WI38 (cell line): Measurements from ENCODE around the gene DEPDC1.

Experiments
- H3K4me3 ChIP-seq: 2 replicates; pipeline ENCODE4 v1.5.1; 2011; ENCODE audit warnings: low read depth, mild to moderate bottlenecking, control low read depth, low read length
- CTCF ChIP-seq: IDR thresholded peaks from 2 replicates; pipeline ENCODE4 v1.5.1; 2012; ENCODE audit warnings: low read depth, mild to moderate bottlenecking, control low read depth, low read length

DEPDC1 gene

GRCh38 chr1:68454534-68454933 lies 42.3 kb downstream of the DEPDC1 start:
- H3K4me3 ChIP-seq = no peak overlapping the region
- no peak; the same call in 1 of the 2 replicates for TF ChIP-seq CTCF

- no peak overlapping the region for H3K4me3 ChIP-seq
- no peak for TF ChIP-seq CTCF
Observed at GRCh38 chr1:68453060-68453670, 43.7 kb downstream of the DEPDC1 start.

- no peak within 1 kb of the TSS for H3K4me3 ChIP-seq
- TF ChIP-seq CTCF = no peak
Observed at GRCh38 chr1:68449901-68450300, 47.0 kb downstream of the DEPDC1 start, which contains the start of gene RPE65. RPE65 (minus strand) TSS chr1:68449954; CDS start chr1:68449905, 49 bp downstream.

DNA sequence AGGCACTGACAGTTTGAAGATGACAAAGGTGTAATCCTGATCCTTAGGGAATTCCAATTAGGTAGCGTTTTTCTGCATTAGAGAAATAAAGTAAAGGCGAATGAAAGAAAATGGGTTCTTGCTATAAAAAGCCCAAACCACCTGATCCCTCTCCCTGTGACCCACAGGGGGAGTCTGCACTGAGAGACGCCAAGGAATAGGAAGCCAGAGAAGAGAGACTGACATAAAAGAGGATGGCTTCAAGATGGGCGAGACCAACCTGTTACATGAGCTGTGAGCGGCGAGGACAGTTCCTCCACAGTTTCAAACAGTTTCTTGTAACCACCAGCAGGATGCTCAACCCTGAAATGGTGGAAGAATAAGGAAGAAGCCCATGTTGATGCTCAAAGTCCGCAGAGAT lies 48.5 kb downstream of the DEPDC1 start:
- no peak overlapping the region for H3K4me3 ChIP-seq
- no peak for TF ChIP-seq CTCF

GRCh38 chr1:68445709-68446108 lies 51.2 kb downstream of the DEPDC1 start:
- no peak overlapping the region for H3K4me3 ChIP-seq
- no peak for TF ChIP-seq CTCF

- H3K4me3 ChIP-seq = no peak overlapping the region
- TF ChIP-seq CTCF = peak; percentile 68
Observed at GRCh38 chr1:68442822-68443556, 53.9 kb downstream of the DEPDC1 start.

- H3K4me3 ChIP-seq = no peak overlapping the region
- no peak for TF ChIP-seq CTCF
Observed at GRCh38 chr1:68442006-68442405, 54.9 kb downstream of the DEPDC1 start.
